ENCODE measurements around the gene RMRP.

GRCh38 chr9:35675204-35675603 lies 17.4 kb upstream of the RMRP start:
- TF ChIP-seq EZH2 (IDR thresholded peaks at IDR 0.05; ENCODE audit: borderline replicate concordance, low read length): no peak
- TF ChIP-seq CTCF (conservative IDR thresholded peaks at IDR 0.05 in 1 of 2, IDR thresholded peaks at IDR 0.05 in 1 of 2; ENCODE audit: extremely low read depth in 1 of 2, insufficient read depth in 1 of 2, low read depth in 1 of 2, low read length in 2 of 2): no peak

Measured in mammary epithelial cell (primary cell).